Hippocampal formation (tissue), 2 donors: Measurements from ENCODE around the gene CRYGB.

ENCODE experiments used
- DNase-seq, 2 donors: peaks; one replicate each; lab custom pipeline; 2025; lab: John Stamatoyannopoulos, UW

CRYGB gene, protein sequence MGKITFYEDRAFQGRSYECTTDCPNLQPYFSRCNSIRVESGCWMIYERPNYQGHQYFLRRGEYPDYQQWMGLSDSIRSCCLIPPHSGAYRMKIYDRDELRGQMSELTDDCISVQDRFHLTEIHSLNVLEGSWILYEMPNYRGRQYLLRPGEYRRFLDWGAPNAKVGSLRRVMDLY

GRCh38 chr2:208146006-208146405 lies at the start of gene CRYGB:
CRYGB (minus strand) TSS chr2:208146158; CDS start chr2:208146120, 38 bp downstream.
- DNase-seq = no peak

- no peak for DNase-seq
Measured at GRCh38 chr2:208195531-208195930, 49.6 kb upstream of the CRYGB start.

GRCh38 chr2:208192611-208193236 lies 46.8 kb upstream of the CRYGB start:
- DNase-seq = no peak

GRCh38 chr2:208189810-208190503 lies 44.0 kb upstream of the CRYGB start, which contains the start of gene C2orf80:
C2orf80 (minus strand) TSS chr2:208190030; CDS start chr2:208186986, 3,044 bp downstream.
- DNase-seq = no peak

DNA sequence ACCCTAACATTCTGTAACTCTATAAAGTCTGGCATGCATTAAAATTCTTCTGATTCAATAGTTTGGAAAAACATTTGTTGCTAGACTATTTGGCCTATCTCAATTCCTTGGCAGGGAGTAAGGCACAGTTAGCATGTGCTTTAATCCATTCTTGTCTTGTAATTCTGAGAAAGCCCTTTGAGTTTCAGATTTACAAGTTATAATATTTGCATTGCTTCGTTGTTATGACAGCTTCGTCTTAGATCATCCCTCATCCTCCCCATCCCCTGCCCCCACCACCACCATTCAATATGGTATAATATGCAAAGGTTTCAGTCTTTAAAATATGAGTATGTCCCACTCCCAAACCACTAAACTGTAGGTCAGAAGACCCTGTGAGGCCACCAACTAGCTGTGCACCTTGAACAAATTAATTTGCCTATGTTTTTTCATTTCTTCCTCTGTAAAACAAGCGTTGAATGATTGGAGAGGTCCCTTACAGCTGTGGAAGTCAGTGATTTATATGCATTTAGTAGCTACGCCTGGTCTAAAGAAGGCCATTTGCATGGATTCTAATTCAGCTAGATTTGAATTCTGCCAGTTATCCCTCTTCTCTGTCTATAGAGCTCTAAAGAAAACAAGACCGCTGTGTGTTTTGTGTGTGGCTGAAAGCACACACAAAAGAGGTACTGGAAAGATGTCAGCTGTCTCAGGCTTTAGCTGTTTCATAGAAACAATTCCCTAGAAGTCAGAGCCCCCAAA lies 43.3 kb upstream of the CRYGB start:
- no peak for DNase-seq

DNA sequence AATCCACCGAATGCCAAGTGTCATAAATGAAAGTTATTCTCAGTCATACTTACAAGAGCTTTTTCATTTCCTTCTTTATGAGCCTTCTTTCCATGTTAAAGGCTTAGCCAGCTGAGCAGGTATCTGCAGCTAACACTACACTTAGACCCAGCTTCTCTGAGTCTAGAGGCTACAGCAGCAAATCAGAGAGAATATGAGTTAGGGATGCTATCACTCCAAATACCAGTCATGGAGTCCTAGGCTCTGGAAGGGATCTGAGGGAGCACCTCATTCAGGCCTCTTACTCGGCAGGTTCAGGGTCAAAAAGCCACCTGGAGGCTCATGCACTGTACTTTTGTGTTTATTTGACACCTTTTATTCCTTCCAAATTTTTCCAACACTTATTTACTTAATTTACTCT lies 40.9 kb upstream of the CRYGB start:
- no peak for DNase-seq

DNA sequence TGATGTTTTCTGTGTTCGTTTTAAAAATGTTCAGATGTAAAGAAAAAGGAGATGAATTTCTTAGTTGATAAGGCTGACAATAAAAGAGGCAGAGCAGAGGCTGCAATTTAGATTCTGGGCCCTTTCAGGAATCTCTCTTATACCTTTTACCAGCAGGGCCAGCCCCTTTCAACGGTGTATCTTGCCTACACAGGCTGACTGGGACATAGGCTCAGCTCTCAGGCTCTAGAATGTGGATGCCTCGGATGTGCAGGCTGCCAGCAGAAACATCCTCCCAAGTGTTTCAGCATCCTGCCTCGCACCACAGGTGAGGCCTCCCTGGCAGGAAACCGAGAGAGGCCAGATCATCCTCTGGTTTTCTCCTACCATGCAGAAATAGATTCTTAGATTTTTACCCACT lies 40.5 kb upstream of the CRYGB start:
- DNase-seq = no peak

GRCh38 chr2:208183972-208184705 lies 38.2 kb upstream of the CRYGB start:
- no peak for DNase-seq

- DNase-seq = no peak
Measured at GRCh38 chr2:208183526-208183925, 37.6 kb upstream of the CRYGB start.

GRCh38 chr2:208182835-208183234 lies 36.9 kb upstream of the CRYGB start:
- no peak for DNase-seq

- no peak for DNase-seq
Measured at GRCh38 chr2:208179028-208179609, 33.2 kb upstream of the CRYGB start.

- no peak for DNase-seq
Measured at GRCh38 chr2:208175840-208176153, 29.8 kb upstream of the CRYGB start.

- DNase-seq = peak; percentile 74 to 90
Measured at GRCh38 chr2:208175069-208175839, 29.3 kb upstream of the CRYGB start.

DNA sequence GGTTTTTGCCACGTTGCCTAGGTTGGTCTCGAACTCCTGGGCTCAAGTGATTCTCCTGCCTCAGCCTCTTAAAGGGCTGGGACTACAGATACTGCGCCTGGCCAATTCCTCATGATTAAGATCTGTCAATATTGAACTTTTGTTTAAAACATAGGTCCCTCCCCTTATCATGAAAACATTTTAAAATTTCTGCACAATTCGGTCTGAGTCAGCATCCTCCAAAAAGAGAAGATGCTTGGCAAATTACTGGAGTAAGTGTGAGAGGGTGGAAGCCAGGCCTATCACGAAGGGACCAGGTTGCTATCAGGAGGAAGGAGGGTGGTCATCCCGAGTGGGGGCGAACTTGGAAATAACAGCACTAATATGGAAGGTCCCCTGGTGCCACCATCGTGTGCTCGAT lies 28.2 kb upstream of the CRYGB start:
- no peak for DNase-seq

- no peak for DNase-seq
Measured at GRCh38 chr2:208172125-208172524, 26.2 kb upstream of the CRYGB start.

- DNase-seq = no peak
Measured at GRCh38 chr2:208164951-208165755, 19.2 kb upstream of the CRYGB start.

- no peak for DNase-seq
Measured at GRCh38 chr2:208163489-208163888, 17.5 kb upstream of the CRYGB start, which contains the start of gene CRYGA. CRYGA (minus strand) TSS chr2:208163589; CDS start chr2:208163556, 33 bp downstream.

- no peak for DNase-seq
Measured at GRCh38 chr2:208156439-208156838, 10.5 kb upstream of the CRYGB start.

DNA sequence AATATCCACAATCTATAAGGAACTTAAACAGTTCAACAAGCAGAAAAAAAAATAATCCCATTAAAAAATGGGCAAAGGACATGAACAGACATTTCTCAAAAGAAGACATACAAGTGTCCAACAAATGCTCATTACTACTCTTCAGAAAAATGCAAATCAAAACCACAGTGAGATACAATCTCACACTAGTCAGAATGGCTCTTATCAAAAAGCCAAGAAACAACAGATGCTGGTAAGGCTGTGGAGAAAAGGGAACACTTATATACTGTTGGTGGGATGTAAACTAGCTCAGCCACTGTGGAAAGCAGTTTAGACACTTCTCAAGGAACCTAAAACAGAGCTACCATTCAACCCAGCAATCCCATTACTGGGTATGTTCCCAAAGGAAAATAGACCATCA lies 7.2 kb upstream of the CRYGB start:
- DNase-seq = no peak

DNA sequence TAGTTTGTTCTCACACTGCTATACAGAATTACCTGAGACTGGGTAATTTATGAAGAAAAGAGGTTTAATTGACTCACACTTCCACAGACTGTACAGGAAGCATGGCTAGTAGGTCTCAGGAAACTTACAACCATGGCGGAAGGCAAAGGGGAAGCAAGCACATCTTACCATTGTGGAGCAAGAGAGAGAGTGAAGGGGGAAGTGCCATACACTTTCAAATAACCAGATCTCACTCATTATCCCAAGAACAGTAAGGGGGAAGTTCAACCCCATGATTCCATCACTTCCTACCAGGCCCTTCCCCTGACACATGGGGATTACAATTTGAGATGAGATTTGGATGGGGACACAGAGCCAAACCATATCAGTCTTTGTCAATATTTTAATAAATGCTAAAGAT lies 5.0 kb upstream of the CRYGB start:
- no peak for DNase-seq
